ENCODE data around the gene ECI1. TPM values are rescaled to one million over a fixed set of nuclear protein-coding genes. Genes with fewer than 3 reads are reported as not detected.
A peak's percentile ranks its signal among the peaks of the same experiment; 100 is the strongest.
"Not testable (repeated sequence)": the region's sequence is repeated elsewhere in the genome, so short reads cannot be mapped to it uniquely, and the experiment has no call there.

The ECI1 gene
- total RNA-seq, 1 donor from 2014 or later, result 36.0 TPM

- DNase-seq (ENCODE audit: low read depth), result no peak
These were observed 5.2 kb upstream of the ECI1 start for GRCh38 chr16:2256531-2257140.

GRCh38 chr16:2253293-2253692, 1.9 kb upstream of the ECI1 start:
- no peak for DNase-seq (ENCODE audit: low read depth)

DNA sequence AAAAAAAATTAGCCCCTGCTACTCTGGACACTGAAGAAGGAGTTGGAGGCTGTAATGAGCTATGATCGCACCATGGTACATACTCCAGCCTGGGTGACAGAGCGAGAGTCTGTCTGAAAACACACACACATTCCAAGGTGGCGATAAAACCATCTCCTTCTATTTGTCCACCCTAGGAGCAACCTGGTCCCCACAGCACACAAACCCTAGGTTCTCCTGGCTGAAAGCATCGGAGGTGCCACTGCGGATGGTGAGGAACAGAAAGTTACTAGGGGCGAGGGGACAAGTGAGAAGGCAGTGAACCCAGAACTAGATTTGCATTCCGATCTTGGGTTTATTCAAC, 1.4 kb upstream of the ECI1 start:
- DNase-seq (ENCODE audit: low read depth), result no peak

- peak; percentile 25 for DNase-seq (ENCODE audit: low read depth)
These were observed 613 bp downstream of the ECI1 start for GRCh38 chr16:2250652-2251295.

GRCh38 chr16:2246301-2246885, 5.0 kb downstream of the ECI1 start:
- DNase-seq (ENCODE audit: low read depth), result no peak

DNA sequence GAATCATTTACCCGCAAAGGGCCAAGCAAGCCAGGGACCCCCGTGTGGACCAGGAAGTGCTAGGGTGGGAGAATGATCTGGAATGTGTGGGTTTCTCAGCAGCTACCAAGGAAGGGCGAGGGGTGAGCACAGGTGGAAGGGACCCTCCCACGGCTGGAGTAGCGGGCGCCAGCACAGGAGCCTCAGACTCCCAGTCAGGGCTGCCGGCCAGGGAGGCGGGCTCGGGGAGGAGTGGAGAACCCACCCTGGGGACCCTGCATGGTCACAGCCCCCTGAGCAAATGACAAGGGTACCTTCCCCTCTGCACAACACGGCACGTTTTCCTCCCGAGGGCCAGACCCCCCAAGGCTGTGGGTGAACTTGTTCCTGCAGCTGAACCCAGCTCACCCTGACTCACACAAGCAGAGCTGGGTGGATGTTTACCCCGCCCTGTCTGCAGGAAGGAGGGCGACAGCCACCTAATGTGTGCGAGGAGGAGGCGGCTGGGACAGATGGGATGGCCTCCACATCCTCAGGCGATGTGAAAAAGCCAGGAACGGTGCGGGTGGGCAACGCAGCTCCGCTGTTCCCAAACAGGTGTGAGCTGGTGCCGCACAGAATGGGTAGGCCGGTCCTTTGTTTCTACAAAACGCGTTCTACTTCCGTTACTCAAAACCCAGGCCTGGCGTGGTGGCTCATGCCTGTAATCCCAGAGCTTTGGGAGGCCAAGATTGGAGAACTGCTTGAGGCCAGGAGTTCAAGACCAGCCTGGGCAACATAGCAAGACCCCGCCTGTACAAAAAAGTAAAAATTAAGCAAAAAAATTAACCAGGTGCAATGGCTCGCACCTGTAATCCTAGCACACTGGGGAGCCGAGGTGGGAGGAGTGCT, 6.2 kb downstream of the ECI1 start:
- DNase-seq (ENCODE audit: low read depth), result no peak

- DNase-seq (ENCODE audit: low read depth), result no peak
These were observed 7.1 kb downstream of the ECI1 start for GRCh38 chr16:2244301-2244700.

- DNase-seq (ENCODE audit: low read depth), result no peak
These were observed 7.6 kb downstream of the ECI1 start for GRCh38 chr16:2243781-2244180.

- DNase-seq (ENCODE audit: low read depth), result no peak
These were observed 8.3 kb downstream of the ECI1 start for GRCh38 chr16:2243031-2243528.

DNA sequence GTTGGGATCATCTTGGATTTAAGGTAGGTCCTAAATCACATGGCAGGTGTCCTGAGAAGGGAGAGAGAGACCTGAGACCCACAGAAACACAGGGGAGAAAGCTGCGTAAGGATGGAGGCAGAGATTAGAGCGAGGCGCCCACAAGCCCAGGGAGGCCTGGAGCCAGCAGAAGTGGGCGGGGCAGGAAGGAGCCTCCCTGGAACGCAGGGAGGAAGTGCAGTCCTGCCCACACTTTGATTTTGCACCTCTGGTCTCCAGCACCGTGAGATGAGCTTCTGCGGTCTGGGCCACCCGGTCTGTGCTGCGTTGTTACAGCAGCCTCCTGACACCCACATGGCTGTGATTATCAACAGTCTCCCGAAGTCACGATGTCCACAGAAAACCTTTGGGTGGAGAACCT, 8.8 kb downstream of the ECI1 start:
- no peak for DNase-seq (ENCODE audit: low read depth)

GRCh38 chr16:2240331-2240730, 11.1 kb downstream of the ECI1 start:
- not testable (repeated sequence) for DNase-seq (ENCODE audit: low read depth)

GRCh38 chr16:2238838-2239675, 12.3 kb downstream of the ECI1 start:
- DNase-seq (ENCODE audit: low read depth), result no peak

DNA sequence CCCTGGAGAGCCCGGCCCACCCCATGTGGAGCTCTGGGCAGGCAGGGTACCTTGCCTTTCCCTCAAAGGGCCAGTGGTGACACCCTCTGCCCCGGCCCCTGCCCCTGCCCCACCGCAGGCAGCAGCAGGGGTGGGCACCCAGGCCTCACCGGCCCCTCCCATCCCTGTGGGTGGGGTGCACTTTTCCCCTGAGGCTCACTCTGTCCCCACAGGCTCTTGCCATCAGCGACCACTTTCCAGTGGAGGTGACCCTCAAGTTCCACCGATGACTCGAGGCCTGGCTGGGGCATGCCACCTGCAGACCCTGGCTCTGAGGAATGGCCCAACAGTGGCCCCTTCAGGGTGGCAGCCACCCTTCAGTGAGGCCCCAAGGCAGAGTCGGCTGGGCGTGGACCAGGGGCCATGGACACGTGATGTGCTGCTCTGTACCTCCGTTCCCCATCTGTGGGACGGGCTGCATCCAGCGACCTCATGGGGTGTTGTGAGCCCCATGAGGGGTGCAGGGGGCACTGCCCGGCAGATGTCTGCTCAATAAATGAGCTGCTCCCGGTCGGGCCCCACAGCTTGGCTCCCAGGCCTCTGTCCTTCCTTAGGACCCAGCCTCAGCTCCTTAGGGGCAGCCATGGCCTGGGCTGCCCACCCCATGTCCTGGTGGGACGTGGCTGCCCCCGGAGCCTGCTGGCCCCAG, 13.1 kb downstream of the ECI1 start:
- DNase-seq (ENCODE audit: low read depth), result no peak

GRCh38 chr16:2237493-2238149, 13.8 kb downstream of the ECI1 start:
- DNase-seq (ENCODE audit: low read depth), result no peak

DNA sequence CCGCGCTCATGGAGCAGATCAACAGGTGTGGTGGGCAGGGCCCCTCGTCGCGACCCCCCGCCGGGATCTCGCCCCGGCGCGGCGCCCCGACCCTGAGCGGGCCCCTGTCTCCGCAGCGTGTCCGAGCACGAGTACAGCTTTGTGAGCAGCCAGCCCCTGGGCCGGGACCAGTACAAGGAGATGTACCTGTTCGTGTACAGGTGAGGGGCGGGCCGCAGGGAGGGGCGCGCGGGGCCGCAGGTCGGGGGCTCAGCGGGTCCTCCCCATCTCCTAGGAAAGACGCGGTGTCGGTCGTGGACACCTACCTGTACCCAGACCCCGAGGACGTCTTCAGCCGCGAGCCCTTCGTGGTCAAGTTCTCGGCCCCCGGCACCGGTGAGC, 14.3 kb downstream of the ECI1 start:
- DNase-seq (ENCODE audit: low read depth), result no peak

- no peak for DNase-seq (ENCODE audit: low read depth)
These were observed 14.9 kb downstream of the ECI1 start, which contains the start of gene DNASE1L2 for GRCh38 chr16:2236337-2237101. DNASE1L2 (plus strand) TSS chr16:2236444; CDS start chr16:2236817, 373 bp downstream.

DNA sequence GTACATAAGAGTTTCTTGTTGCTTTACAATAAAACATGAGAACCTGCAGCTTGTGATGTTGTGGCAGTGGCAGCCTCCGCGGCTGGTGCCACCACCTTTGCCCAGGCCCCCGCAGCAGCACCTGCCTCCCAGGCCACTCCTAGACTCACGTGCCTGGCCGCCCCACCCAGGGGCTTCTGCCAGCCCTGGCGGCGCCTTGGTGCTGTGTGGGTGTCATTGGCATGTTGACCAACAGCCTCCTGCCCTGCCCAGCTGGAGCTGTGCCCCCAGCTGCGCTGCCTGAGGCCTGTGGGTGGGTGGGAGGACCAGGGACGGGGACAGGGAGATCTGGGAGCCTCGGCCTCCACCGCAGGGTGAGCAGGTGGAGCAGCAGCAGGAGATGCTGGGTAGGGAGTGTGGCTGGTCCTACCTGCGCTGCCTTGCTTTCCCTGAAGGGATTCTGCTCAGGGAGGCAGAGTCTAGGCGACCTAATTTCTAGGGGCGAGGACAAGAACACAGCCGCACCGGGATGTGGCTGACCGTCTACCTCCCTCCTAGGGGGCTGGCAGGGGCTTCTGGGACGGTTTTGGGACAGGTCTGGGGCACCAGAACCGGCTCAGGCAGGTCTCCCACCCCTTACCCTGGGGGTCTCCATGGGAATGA, 15.6 kb downstream of the ECI1 start:
- no peak for DNase-seq (ENCODE audit: low read depth)

DNA sequence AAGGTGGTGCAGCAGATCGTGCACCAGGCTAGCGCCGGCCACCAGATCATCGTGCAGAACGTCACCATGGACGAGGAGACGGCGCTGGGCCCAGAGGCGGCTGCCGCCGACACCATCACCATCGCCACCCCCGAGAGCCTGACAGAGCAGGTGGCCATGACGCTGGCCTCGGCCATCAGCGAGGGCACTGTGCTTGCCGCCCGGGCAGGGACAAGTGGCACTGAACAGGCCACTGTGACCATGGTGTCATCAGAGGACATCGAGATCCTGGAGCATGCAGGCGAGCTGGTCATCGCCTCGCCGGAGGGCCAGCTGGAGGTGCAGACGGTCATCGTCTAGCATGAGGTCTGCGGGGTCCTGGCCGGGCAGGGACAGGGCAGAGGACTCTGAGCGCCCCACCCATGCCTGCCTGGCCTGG, 16.1 kb downstream of the ECI1 start:
- no peak for DNase-seq (ENCODE audit: low read depth)

GRCh38 chr16:2234813-2235170, 16.6 kb downstream of the ECI1 start:
- DNase-seq (ENCODE audit: low read depth), result no peak
